Myocyte (in vitro differentiated cells): ENCODE results near the gene ABCB7. TPM values are rescaled to one million over a fixed set of nuclear protein-coding genes. Genes with fewer than 3 reads are reported as not detected.
"Not testable (repeated sequence)": the region's sequence is repeated elsewhere in the genome, so short reads cannot be mapped to it uniquely, and the experiment has no call there.

Experiments
- DNase-seq: peaks from one replicate; pipeline ENCODE4 v3.0.0-alpha.2; 2012; ENCODE audit warnings: low read depth
- polyA plus RNA-seq: library from polyadenylated mRNA; unstranded; fragments of >200 nt; gene quantifications from one replicate; pipeline ENCODE4 v1.2.1, GENCODE V29; 2012; ENCODE audit warnings: missing spikeins
- total RNA-seq: library from RNA; depleted of rRNA; stranded (reverse); fragments of >200 nt; gene quantifications from 2 replicates; pipeline ENCODE4 v1.2.3, GENCODE V29; 2014

The ABCB7 gene
- total RNA-seq: 37.4 and 37.5 TPM in 2 replicates
- polyA plus RNA-seq: 10.2 TPM

DNA sequence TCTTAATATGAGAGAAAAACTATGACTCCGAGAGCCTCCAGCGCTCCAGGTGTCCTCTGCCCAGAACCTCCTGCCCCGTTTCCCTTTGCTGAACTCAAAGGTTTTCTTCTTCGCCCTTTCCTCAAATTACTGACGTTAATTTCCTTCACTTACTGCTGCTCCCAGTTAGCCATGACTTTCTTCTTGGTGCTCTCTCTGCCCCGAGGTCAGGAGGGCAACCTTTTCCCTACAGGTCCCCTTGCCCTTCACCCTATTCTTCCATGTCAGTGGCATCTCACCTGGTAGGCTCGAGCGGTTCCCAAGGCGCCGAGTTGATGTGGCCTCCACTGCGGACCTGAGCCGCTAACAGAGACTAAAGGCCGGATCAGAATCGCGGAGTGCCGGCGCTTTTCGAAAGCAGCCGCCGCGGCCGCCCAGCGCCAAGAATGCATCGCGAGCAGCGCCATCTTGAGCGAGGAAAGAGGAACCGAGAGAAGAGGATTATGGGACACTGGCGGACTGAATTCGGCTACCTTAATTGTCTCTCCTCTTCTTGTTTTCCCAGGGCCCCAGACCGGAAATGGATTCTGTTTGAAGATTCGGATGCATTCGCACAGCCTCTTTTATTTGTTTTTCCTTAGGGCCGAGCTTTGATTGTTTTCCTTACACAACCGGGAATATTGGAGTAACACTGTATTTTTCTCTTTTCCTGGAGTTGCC lies at the start of gene ABCB7:
ABCB7 (minus strand) TSS at position 457 of the 699 bp plus-strand sequence; CDS start at position 446, 11 bp downstream.
- DNase-seq: peak; percentile 79

DNA sequence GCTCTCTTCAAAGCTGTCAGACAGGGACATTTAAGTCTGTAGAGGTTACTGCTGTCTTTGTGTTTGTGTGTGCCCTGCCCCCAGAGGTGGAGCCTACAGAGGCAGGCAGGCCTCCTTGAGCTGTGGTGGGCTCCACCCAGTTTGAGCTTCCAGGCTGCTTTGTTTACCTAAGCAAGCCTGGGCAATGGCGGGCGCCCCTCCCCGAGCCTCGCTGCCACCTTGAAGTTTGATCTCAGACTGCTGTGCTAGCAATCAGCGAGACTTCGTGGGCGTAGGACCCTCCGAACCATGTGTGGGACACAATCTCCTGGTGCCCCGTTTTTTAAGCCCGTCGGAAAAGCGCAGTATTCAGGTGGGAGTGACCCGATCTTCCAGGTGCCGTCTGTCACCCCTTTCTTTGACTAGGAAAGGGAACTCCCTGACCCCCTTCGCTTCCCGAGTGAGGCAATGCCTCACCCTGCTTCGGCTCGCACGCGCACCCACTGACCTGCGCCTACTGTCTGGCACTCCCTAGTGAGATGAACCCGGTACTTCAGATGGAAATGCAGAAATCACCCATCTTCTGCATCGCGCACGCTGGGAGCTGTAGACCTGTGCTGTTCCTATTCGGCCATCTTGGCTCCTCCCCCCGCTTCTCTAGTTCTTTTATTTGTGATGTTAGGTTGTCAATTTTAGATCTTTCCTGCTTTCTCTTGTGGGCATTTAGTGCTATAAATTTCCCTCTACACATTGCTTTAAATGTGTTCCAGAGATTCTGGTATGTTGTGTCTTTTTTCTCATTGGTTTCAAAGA lies 32.5 kb upstream of the ABCB7 start:
- DNase-seq: not testable (repeated sequence)

DNA sequence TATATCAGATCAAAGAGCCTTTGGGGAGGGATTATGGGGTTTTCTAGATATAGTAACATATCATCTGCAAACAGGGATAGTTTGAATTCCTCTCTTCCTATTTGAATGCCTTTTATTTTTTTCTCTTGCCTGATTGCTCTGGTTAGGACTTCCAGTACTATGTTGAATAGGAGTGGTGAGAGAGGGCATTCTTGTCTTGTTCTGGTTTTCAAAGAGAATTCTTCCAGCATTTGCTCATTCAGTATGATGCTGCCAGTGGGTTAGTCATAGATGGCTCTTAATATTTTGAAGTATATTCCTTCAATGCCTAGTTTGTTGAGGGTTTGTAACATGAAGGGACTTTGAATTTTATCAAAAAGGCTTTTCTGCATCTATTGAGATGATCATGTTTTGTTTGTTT lies 25.6 kb upstream of the ABCB7 start:
- DNase-seq: peak; percentile 12

DNA sequence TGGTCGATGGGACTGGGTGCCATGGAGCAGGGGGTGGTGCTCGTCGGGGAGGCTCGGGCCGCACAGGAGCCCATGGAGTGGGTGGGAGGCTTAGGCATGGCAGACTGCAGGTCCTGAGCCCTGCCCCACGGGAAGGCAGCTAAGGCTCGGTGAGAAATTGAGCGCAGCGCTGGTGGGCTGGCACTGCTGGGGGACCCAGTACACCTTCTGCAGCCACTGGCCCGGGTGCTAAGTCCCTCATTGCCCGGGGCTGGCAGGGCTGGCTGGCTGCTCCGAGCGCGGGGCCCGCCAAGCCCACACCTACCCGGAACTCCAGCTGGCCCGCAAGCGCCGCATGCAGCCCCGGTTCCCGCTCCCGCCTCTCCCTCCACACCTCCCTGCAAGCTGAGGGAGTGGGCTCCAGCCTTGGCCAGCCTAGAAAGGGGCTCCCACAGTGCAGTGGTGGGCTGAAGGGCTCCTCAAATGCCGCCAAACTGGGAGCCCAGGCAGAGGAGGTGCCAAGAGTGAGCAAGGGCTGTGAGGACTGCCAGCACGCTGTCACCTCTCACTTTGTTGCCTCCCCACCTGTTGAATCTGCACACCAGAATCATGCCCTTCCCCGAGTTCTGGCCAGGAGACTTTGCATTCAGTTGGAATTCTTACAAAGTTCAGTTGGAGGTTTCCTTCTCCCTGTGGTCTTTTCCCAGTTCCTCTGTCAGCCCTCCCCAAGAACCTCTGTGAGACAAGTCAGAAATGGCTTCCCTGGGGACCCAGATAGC lies 23.6 kb upstream of the ABCB7 start:
- DNase-seq: not testable (repeated sequence)

DNA sequence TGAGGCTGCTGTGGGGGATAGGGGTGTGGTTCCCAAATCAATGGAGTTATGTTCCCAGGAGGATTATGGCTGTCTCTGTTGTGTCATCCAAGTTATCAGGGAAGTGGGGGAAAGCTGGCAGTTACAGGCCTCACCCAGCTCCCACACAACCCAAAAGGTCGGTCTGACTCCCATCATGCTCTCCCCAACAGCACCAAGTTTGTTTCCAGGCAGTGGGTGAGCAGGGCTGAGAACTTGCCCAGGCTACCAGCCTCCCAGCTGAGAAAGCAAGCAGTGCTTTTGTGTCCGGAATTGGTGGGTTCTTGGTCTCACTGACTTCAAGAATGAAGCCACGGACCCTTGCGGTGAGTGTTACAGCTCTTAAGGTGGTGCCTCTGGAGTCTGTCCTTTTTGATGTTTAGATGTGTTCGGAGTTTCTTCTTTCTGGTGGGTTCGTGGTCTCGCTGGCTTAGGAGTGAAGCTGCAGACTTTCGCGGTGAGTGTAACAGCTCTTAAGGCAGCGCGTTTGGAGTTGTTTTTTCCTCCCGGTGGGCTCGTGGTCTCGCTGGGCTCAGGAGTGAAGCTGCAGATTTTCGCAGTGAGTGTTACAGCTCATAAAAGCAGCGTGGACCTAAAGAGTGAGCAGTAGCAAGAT lies 16.3 kb upstream of the ABCB7 start:
- DNase-seq: not testable (repeated sequence)

DNA sequence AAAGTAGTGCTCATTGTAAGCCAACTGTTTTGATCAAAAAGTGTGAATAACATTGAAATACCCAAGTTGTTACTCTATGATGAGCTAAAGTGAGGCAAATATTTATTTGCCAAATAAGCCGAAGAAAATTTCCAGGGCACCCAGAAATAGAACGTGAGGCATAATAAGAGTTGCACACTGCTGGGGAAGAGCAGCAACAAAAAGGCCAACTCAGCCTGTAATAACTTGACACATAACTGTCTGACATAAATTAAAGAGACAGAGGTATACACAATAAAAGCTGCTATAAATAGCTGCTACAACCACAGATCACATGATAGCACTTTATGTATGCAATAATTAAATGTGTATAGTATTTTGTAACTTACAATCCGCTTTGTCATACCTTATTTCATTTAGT lies 2.0 kb upstream of the ABCB7 start:
- DNase-seq: no peak

DNA sequence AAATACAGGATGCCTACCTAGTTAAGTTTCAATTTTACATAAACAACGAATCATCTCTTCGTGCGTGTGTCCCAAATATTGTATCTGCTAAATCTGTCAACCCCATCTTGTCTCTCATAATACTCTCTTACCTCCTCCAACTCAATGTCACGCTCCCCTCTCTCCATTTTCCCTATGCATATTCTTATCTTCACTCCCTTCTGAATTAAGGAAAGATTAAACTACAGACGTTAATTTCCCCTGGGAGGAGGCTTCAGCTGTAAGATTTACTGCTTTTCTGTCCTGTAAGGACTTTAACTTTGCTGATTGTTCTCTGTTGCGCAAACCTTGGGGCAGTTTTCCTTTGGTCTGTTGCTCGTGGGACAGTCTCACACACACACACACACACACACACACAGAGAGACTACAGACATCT lies 455 bp upstream of the ABCB7 start:
- peak; percentile 33 for DNase-seq

DNA sequence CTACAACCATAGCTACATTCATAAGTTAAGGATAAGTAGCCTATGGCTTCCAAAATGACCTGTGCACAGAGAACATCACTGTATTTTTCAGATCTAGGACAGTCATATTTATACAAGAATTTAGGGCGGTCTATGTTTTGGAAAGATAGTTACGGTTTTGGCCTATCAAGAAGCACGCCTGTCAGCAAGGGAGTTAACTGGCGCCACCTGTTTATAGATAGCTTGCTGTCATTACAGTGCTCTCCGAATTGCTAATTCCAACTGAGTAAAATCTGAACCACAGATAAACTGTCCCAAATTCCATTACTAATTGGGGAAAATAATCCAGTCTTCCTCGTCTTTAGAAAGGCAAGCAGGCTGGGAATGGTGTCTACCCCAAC lies 646 bp downstream of the ABCB7 start:
- peak; percentile 6 for DNase-seq

DNA sequence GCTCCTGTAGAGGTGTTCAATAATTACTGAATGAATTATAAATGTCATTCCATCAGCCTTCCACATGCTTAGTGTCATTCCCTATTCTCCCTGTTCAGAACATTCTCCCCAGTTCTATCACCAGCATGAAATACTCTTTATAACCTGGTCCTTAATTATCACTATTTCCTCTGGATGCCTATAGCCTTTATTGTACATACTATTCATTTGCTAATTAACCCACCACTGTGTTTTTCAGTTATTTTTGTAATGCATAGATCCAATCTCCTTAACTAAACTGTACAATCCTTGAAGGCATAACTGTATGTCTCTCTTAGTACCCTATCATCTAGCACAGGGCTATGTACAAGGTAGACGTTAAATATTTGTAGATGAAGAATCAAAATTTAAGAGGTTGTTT lies 1.2 kb downstream of the ABCB7 start:
- DNase-seq: no peak

DNA sequence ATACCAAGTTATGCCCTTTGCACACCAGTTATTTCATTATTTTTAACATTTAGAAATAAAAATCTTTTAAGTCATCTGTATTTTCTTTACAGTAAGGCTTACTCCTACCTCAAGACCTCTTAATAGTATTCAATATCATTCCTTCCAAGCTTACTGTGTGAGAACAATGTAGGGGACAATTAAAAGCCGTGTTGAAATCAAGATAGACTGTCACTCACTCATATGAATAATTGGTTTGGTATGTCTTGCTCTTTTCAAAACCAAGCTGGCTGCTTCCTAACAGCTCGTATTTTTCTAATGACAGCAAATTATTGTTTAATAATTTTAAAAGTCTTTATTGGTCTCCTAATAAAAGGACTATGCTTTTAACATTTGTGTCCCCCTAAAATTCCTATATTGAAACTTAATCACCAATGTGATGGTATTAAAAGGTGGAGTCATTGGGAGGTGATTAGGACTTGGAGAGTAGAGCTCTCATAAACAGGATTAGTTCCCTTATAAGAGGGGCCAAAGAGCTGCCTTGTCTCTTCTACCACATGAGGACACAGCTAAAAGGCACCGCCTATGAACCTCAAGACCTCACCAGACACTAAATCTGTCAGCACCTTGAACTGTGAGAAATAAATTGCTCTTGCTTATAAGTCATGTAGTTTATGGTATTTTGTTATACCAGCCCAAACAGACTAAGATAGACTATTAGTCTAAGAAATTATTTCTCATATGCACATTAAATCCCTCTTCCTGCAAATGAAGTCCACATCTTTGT lies 4.1 kb downstream of the ABCB7 start:
- DNase-seq: peak; percentile 22

DNA sequence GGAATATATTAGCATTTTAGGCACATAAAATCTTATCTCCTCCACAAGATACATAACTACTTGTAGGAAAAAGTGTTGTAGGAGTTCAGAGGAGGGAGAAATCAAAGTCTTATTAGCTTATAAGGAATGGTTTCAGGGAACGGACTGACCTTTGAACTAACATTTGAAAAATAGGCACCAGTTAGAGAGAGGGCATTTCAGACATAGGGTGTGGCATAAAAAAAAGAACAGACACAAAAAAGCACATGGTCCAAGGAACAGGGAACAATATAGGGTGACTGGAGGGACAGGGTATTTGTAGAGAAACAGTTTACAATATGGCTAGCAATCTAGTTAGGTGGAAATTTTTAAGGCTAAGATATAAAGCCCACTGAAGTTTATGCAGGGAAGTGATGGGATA lies 6.4 kb downstream of the ABCB7 start:
- no peak for DNase-seq

DNA sequence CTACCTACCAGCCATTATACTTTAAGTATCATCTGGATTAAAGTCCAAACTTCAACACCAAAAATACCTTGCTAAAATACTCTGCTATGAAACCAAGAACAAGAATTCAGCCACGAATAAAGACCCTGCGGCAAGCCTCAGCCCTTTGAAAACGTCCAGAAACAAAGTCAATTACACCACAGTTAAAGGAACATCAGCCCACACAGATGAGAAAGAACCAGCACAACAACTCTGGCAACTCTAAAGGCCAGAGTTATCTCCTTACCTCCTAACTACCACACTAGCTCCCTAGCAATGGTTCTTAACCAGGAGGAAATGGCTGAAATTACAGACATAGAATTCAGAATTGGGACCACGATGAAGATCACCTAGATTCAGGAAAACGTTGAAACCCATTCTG lies 23.4 kb downstream of the ABCB7 start:
- DNase-seq: no peak

DNA sequence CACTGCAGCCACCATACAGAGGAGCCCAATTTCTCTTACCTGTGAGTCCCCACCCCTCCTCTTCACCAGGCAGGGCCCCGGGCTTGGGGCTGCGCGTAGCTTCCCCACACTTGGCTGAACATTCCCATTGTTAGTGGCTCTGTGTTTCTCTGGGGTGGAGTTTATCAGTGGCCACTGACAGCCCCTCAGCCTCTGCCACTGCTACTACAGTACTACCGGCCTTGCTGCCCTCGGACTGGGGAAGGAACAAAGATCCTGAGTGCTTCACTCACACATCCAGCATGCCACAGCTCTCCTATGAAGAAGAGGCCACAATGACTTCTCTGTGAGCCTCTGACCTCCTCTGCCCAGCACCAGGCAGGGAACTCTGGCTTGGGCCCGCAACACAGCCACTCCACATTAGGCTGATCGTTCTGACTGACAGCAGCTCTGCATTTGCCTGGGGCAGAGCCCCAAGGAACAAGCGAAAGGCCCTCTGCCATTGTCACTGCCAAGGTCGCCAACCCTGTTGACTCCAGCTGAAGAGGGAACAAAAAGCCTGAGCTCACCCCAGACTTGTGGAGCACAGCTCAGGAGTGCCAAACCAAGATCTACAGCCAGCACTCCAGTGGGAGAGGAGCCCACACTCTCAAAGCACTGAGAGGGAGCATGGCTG lies 24.0 kb downstream of the ABCB7 start:
- no peak for DNase-seq

DNA sequence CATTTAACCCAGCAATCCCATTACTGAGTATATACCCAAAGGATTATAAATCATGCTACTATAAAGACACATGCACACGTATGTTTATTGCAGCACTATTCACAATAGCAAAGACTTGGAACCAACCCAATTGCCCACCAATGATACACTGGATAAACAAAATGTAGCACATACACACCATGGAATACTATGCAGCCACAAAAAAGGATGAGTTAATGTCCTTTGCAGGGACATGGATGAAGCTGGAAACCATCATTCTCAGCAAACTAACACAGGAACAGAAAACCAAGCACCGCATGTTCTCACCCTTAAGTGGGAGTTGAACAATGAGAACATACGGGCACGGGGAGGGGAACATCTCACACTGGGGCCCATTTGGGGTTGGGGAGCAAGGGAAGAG lies 27.0 kb downstream of the ABCB7 start:
- not testable (repeated sequence) for DNase-seq

DNA sequence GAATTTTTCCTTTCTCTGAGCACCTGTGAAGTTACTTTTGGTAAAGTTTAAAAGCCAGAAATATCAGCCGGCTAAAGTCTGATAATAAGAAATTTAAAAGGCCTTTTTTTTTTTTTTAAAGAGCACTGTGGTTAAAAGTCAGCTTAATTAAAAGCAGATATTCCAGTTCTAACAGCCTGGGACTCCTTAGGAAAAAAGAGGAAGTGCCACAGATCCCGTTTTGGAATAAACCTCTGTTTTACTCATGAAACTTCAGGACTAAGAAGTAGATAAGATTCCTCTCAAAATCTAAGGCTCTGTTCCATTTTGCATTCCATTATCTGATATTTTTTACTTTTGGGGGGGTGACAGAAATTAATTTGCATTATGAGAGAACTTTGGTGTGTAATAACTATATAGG lies 37.8 kb downstream of the ABCB7 start:
- DNase-seq: no peak

DNA sequence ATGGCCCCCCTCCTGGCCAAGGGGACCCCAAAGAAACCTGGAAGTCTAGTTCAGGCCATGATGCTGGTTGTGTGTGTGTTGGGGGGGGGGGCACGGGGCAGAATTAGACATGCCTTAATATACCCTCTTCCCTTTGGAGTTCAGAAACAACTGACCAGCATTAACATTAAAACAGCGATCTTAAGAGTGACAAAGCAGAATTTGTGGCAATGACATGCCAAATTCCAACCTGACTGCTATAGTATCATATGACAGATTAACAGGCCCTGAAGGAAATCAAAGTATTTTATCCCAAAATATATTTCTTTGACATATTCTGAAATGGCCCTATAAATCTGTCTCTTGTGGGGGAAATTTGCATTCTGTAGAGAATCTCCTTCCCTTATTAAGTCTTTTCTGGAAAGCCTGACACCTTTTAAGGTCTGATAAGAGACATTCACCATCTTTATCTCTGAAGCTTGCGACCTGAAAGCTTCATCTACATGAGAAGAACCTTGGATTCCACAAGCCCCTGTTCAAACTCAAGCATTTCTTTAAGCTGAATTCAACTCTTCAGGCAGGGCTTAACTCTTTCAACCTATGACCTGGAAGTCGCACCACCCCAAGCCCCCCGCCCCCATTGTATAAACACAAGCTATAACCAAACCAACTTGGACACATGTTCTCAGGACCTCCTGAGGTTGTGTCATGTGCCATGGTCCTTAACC lies 40.2 kb downstream of the ABCB7 start:
- DNase-seq: no peak

DNA sequence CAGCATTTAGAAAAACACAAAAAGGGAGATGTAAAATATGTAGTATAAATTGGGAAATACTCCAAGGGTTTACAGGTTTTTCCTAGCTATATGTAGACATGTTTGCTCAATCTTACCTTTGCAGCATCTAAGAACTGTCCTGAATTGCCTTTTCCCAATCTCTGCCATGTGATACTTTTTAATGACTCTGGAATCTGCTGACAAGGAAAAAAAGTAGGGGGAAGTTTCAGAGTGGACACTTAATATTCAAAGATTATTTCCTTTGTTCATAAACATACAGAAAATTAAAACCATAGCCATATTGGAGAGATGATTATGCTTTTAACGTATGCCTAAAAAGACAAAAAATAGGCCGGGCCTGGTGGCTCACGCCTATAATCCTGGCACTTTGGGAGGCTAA lies 41.4 kb downstream of the ABCB7 start:
- DNase-seq: no peak

DNA sequence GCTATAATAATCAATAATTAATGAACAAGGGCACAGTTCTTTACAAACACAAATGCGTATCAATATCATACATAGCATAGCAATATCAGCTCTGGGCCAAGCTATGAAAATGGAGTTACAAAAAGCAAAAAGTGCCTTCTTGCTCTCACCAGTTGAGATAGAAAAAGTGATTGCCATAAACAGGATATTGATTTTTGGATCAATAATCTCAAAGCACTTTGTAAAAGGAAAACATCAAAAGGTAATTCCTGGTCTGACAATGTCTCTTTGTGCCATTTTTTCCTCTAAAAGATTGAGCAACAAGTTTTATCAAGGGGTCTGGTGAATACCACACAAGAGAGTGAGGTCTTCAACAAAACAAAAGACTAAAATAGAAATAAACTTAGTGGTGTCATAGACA lies 42.4 kb downstream of the ABCB7 start:
- DNase-seq: no peak

DNA sequence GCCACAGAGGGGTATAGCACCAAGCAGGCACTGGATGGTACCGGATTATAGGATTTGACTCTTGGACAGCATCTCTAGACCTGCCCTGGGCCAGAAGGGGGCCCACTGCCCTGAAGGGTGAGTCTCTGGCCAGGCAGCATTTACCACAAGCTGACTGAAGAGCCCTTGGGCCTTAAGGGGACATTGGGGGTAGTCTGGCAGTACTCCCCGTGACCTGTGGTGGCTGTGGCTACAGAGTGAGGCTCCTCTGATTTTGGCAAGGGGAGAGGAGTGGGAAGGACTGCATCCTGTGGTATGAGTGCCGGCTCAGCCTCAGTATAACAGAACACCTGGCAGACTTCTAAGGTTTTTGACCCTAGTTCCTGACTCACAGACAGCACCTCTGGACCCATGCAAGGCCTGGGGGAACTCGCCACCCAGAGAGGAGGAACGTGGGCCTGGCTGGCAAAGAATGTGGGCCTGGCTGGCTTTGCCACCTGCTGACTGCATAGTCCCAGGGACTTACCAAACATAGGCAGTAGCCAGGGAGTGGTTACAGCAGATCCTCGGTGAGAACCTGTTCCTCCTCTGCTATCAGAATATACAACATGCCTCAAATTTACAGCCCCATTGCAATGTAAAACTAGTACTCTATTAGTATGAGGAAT lies 48.1 kb downstream of the ABCB7 start:
- peak; percentile 38 for DNase-seq
